GM19099 (cell line): Measurements from ENCODE around the gene ILK.
A peak's percentile ranks its signal among the peaks of the same experiment; 100 is the strongest.

Experiments
- POLR2A ChIP-seq: IDR thresholded peaks from 3 replicates; pipeline ENCODE4 v1.6.1; 2011; ENCODE audit warnings: low read depth; ENCODE audit not compliant: insufficient read length; ENCODE audit errors: extremely low read depth

Gene ILK

GRCh38 chr11:6603287-6604080, at the start of gene ILK, which contains the start of gene RRP8:
Gene ILK (plus strand): TSS chr11:6603774. CDS start chr11:6604272, 498 bp downstream.
Gene RRP8 (minus strand): TSS chr11:6603616. CDS start chr11:6603502, 114 bp downstream.
- TF ChIP-seq POLR2A = peak; percentile 82

GRCh38 chr11:6554828-6555706, 48.5 kb upstream of the ILK start:
- no peak for TF ChIP-seq POLR2A

GRCh38 chr11:6556139-6556949, 47.2 kb upstream of the ILK start:
- no peak for TF ChIP-seq POLR2A

GRCh38 chr11:6557063-6557462, 46.5 kb upstream of the ILK start:
- no peak for TF ChIP-seq POLR2A

GRCh38 chr11:6557761-6558674, 45.6 kb upstream of the ILK start:
- no peak for TF ChIP-seq POLR2A

- no peak for TF ChIP-seq POLR2A
Measured at GRCh38 chr11:6559369-6559768, 44.2 kb upstream of the ILK start.

- no peak for TF ChIP-seq POLR2A
Measured at GRCh38 chr11:6561288-6561687, 42.3 kb upstream of the ILK start.

GRCh38 chr11:6563121-6563619, 40.4 kb upstream of the ILK start:
- no peak for TF ChIP-seq POLR2A

- no peak for TF ChIP-seq POLR2A
Measured at GRCh38 chr11:6563667-6564066, 39.9 kb upstream of the ILK start.

GRCh38 chr11:6565325-6565724, 38.2 kb upstream of the ILK start:
- no peak for TF ChIP-seq POLR2A

- no peak for TF ChIP-seq POLR2A
Measured at GRCh38 chr11:6565988-6566703, 37.4 kb upstream of the ILK start.

- TF ChIP-seq POLR2A = no peak
Measured at GRCh38 chr11:6566704-6567370, 36.7 kb upstream of the ILK start.

GRCh38 chr11:6567371-6567745, 36.2 kb upstream of the ILK start:
- no peak for TF ChIP-seq POLR2A
